ENCODE data around the gene ROBO1. TPM values are rescaled to one million over a fixed set of nuclear protein-coding genes. Genes with fewer than 3 reads are reported as not detected.
A peak's percentile ranks its signal among the peaks of the same experiment; 100 is the strongest.

Gene ROBO1
- total RNA-seq, 1 donor from 2014 or later = 71.7 TPM

GRCh38 chr3:79636372-79636771 is 131.4 kb downstream of the ROBO1 start:
- Mint-ChIP-seq H3K4me3 (ENCODE audit: unreplicated experiment) (no peak overlapping the region), H3K9me3 (ENCODE audit: unreplicated experiment) (peaks cover 2% of the 10 kb centered on the region), H3K4me1 (ENCODE audit: low read depth, unreplicated experiment) (no peaks in the 10 kb centered on the region), H3K27me3 (ENCODE audit: low read depth, unreplicated experiment) (no peaks in the 10 kb centered on the region), H3K36me3 (ENCODE audit: low read depth, unreplicated experiment) (no peaks in the 10 kb centered on the region), H3K27ac (ENCODE audit: unreplicated experiment) (no peak overlapping the region)
- H3K27me3 ChIP-seq (ENCODE audit: insufficient read depth, low read length) = no peaks in the 10 kb centered on the region
- H3K79me2 ChIP-seq (ENCODE audit: insufficient read depth, low read length) = no peaks in the 10 kb centered on the region
- H3K36me3 ChIP-seq (ENCODE audit: insufficient read depth, low read length) = no peaks in the 10 kb centered on the region
- H3K9ac ChIP-seq (ENCODE audit: low read length) = no peak overlapping the region
- H3K9me3 ChIP-seq (ENCODE audit: insufficient read depth, low read depth, low read length) = no peaks in the 10 kb centered on the region
- DNase-seq (ENCODE audit: low read depth) = no peak
- FAIRE-seq = no peak
- H3K4me3 ChIP-seq (ENCODE audit: insufficient read depth, low read depth, low read length) = no peak overlapping the region
- H4K20me1 ChIP-seq (ENCODE audit: insufficient read depth, low read length) = no peaks in the 10 kb centered on the region
- no peak overlapping the region for H2AFZ ChIP-seq (ENCODE audit: low read depth, low read length)
- H3K4me1 ChIP-seq (ENCODE audit: insufficient read depth, low read length) = no peaks in the 10 kb centered on the region
- H3K4me2 ChIP-seq (ENCODE audit: low read length) = no peak overlapping the region
- TF ChIP-seq EZH2 (IDR thresholded peaks at IDR 0.05; ENCODE audit: insufficient read depth, low read length) (no peak), CTCF (IDR thresholded peaks at IDR 0.05; ENCODE audit: insufficient read depth, low read depth, low read length) (no peak)
- no peak overlapping the region for H3K27ac ChIP-seq (ENCODE audit: low read depth, low read length)

- Histone ChIP-seq H3K27ac (ENCODE audit: low read depth, low read length) (no peak overlapping the region), H3K9ac (ENCODE audit: low read length) (no peak overlapping the region), H3K4me3 (ENCODE audit: insufficient read depth, low read depth, low read length) (no peak overlapping the region), H3K4me1 (ENCODE audit: insufficient read depth, low read length) (no peaks in the 10 kb centered on the region), H3K27me3 (ENCODE audit: insufficient read depth, low read length) (no peaks in the 10 kb centered on the region), H3K36me3 (ENCODE audit: insufficient read depth, low read length) (no peaks in the 10 kb centered on the region), H3K79me2 (ENCODE audit: insufficient read depth, low read length) (no peaks in the 10 kb centered on the region), H3K9me3 (ENCODE audit: insufficient read depth, low read depth, low read length) (no peaks in the 10 kb centered on the region), H4K20me1 (ENCODE audit: insufficient read depth, low read length) (no peaks in the 10 kb centered on the region), H2AFZ (ENCODE audit: low read depth, low read length) (no peak overlapping the region), H3K4me2 (ENCODE audit: low read length) (no peak overlapping the region)
- no peak for DNase-seq (ENCODE audit: low read depth)
- Mint-ChIP-seq H3K27ac (ENCODE audit: unreplicated experiment) (no peak overlapping the region), H3K36me3 (ENCODE audit: low read depth, unreplicated experiment) (no peaks in the 10 kb centered on the region), H3K27me3 (ENCODE audit: low read depth, unreplicated experiment) (no peaks in the 10 kb centered on the region), H3K4me3 (ENCODE audit: unreplicated experiment) (no peak overlapping the region), H3K4me1 (ENCODE audit: low read depth, unreplicated experiment) (no peaks in the 10 kb centered on the region), H3K9me3 (ENCODE audit: unreplicated experiment) (no peaks in the 10 kb centered on the region)
- no peak for FAIRE-seq
- TF ChIP-seq EZH2 (IDR thresholded peaks at IDR 0.05; ENCODE audit: insufficient read depth, low read length) = no peak
- TF ChIP-seq CTCF (IDR thresholded peaks at IDR 0.05; ENCODE audit: insufficient read depth, low read depth, low read length) = no peak
Observed at GRCh38 chr3:79632842-79633241, 135.0 kb downstream of the ROBO1 start.

- H3K9me3 ChIP-seq (ENCODE audit: insufficient read depth, low read depth, low read length) = peaks cover 22% of the 10 kb centered on the region
- H3K27me3 Mint-ChIP-seq (ENCODE audit: low read depth, unreplicated experiment) = no peaks in the 10 kb centered on the region
- H3K27ac ChIP-seq (ENCODE audit: low read depth, low read length) = no peak overlapping the region
- H3K36me3 ChIP-seq (ENCODE audit: insufficient read depth, low read length) = no peaks in the 10 kb centered on the region
- H3K4me3 ChIP-seq (ENCODE audit: insufficient read depth, low read depth, low read length) = no peak overlapping the region
- no peak overlapping the region for H3K4me3 Mint-ChIP-seq (ENCODE audit: unreplicated experiment)
- no peaks in the 10 kb centered on the region for H3K4me1 ChIP-seq (ENCODE audit: insufficient read depth, low read length)
- no peak overlapping the region for H2AFZ ChIP-seq (ENCODE audit: low read depth, low read length)
- FAIRE-seq = no peak
- H3K27me3 ChIP-seq (ENCODE audit: insufficient read depth, low read length) = no peaks in the 10 kb centered on the region
- peak overlapping the region; percentile 93 for H3K27ac Mint-ChIP-seq (ENCODE audit: unreplicated experiment)
- no peak overlapping the region for H3K9ac ChIP-seq (ENCODE audit: low read length)
- TF ChIP-seq CTCF (IDR thresholded peaks at IDR 0.05; ENCODE audit: insufficient read depth, low read depth, low read length) (no peak), EZH2 (IDR thresholded peaks at IDR 0.05; ENCODE audit: insufficient read depth, low read length) (no peak)
- H3K79me2 ChIP-seq (ENCODE audit: insufficient read depth, low read length) = no peaks in the 10 kb centered on the region
- peaks cover 18% of the 10 kb centered on the region for H3K4me1 Mint-ChIP-seq (ENCODE audit: low read depth, unreplicated experiment)
- H3K4me2 ChIP-seq (ENCODE audit: low read length) = no peak overlapping the region
- peaks cover 5% of the 10 kb centered on the region for H3K36me3 Mint-ChIP-seq (ENCODE audit: low read depth, unreplicated experiment)
- H4K20me1 ChIP-seq (ENCODE audit: insufficient read depth, low read length) = no peaks in the 10 kb centered on the region
- DNase-seq (ENCODE audit: low read depth) = no peak
- H3K9me3 Mint-ChIP-seq (ENCODE audit: unreplicated experiment) = peaks cover 28% of the 10 kb centered on the region
Observed at GRCh38 chr3:79618883-79619282, 148.9 kb downstream of the ROBO1 start.
